Ascending aorta (tissue), 2 donors: Measurements from ENCODE around the gene IRF2. TPM values are rescaled to one million over a fixed set of nuclear protein-coding genes. Genes with fewer than 3 reads are reported as not detected.

Source experiments
- DNase-seq, 2 donors: peaks; one replicate each; pipeline ENCODE4 v3.0.0-alpha.2; 2019; ENCODE audit warnings: low spot score in 2 of 2
- H3K27ac ChIP-seq, 2 donors: fragments of 200-600 bp; sonication (generic); one replicate each; pipeline ENCODE4 v1.5.1; 2016 to 2017; ENCODE audit warnings: mild to moderate bottlenecking in 1 of 2
- H3K27me3 ChIP-seq: fragments of 200-600 bp; sonication (generic); one replicate; pipeline ENCODE4 v1.5.1; 2017
- H3K36me3 ChIP-seq, 2 donors: fragments of 200-600 bp; sonication (generic); one replicate each; pipeline ENCODE4 v1.5.1; 2016
- H3K4me1 ChIP-seq, 2 donors: fragments of 200-600 bp; sonication (generic); one replicate each; pipeline ENCODE4 v1.5.1; 2016 to 2017; ENCODE audit warnings: mild to moderate bottlenecking in 1 of 2
- H3K4me3 ChIP-seq, 2 donors: fragments of 200-600 bp; sonication (generic); one replicate each; pipeline ENCODE4 v1.5.1; 2016 to 2017; ENCODE audit warnings: mild to moderate bottlenecking in 1 of 2
- H3K9me3 ChIP-seq, 2 donors: fragments of 200-600 bp; sonication (generic); one replicate each; pipeline ENCODE4 v1.5.1; 2016
- intact Hi-C: fragments of 100-400 bp; cut with DNase I; formaldehyde crosslinking; loops from one replicate; pipeline ENCODE4 v1.15.1; 2023
- total RNA-seq: library from RNA; depleted of rRNA; stranded (reverse); fragments of >200 nt; gene quantifications from one replicate; pipeline ENCODE4 v1.1.0, GENCODE V29; 2016
- TF ChIP-seq, protein P1 (sequence below), 3 experiments: fragments of 200-600 bp in 2 of 3; fragments of 450-650 bp in 1 of 3; sonication (generic) in 2 of 3; IDR thresholded peaks; one replicate each; pipeline ENCODE4 v1.5.1; 2016 to 2019; ENCODE audit warnings: antibody characterized with exemption in 3 of 3, mild to moderate bottlenecking in 1 of 3, moderate library complexity in 1 of 3

The IRF2 gene
- total RNA-seq, 1 donor from 2014 or later = 39.6 TPM

GRCh38 chr4:184439856-184440594 is 34.3 kb downstream of the IRF2 start:
- TF ChIP-seq, protein P1, sequence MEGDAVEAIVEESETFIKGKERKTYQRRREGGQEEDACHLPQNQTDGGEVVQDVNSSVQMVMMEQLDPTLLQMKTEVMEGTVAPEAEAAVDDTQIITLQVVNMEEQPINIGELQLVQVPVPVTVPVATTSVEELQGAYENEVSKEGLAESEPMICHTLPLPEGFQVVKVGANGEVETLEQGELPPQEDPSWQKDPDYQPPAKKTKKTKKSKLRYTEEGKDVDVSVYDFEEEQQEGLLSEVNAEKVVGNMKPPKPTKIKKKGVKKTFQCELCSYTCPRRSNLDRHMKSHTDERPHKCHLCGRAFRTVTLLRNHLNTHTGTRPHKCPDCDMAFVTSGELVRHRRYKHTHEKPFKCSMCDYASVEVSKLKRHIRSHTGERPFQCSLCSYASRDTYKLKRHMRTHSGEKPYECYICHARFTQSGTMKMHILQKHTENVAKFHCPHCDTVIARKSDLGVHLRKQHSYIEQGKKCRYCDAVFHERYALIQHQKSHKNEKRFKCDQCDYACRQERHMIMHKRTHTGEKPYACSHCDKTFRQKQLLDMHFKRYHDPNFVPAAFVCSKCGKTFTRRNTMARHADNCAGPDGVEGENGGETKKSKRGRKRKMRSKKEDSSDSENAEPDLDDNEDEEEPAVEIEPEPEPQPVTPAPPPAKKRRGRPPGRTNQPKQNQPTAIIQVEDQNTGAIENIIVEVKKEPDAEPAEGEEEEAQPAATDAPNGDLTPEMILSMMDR (IDR thresholded peaks at IDR 0.05) = no peak
- Histone ChIP-seq H3K4me1 (peaks cover 0 to 22% of the 10 kb centered on the region in 2 donors), H3K9me3 (no peaks in the 10 kb centered on the region), H3K27ac (no peak overlapping the region), H3K27me3 (no peaks in the 10 kb centered on the region), H3K36me3 (no peaks in the 10 kb centered on the region), H3K4me3 (no peak overlapping the region)
- intact Hi-C loops = no loop called here
- no peak for DNase-seq

- TF ChIP-seq, protein P1 (IDR thresholded peaks at IDR 0.05) = no peak
- Histone ChIP-seq H3K4me1 (peaks cover 0 to 21% of the 10 kb centered on the region in 2 donors), H3K27ac (no peak overlapping the region)
Measured at GRCh38 chr4:184439386-184439785, 35.0 kb downstream of the IRF2 start.

GRCh38 chr4:184438375-184438774 is 36.0 kb downstream of the IRF2 start:
- TF ChIP-seq, protein P1 (IDR thresholded peaks at IDR 0.05) = no peak
- H3K4me3 ChIP-seq = no peak overlapping the region
- DNase-seq = no peak
- H3K4me1 ChIP-seq = peaks cover 0 to 21% of the 10 kb centered on the region in 2 donors
- no peaks in the 10 kb centered on the region for H3K36me3 ChIP-seq
- intact Hi-C loops = no loop called here
- no peaks in the 10 kb centered on the region for H3K27me3 ChIP-seq
- no peak overlapping the region for H3K27ac ChIP-seq
- no peaks in the 10 kb centered on the region for H3K9me3 ChIP-seq

More at GRCh38 chr4:184439386-184439785, 35.0 kb downstream of the IRF2 start:
- H3K27me3 ChIP-seq = no peaks in the 10 kb centered on the region
- intact Hi-C loops = no loop called here
- H3K4me3 ChIP-seq = no peak overlapping the region
- no peaks in the 10 kb centered on the region for H3K9me3 ChIP-seq
- no peak for DNase-seq
- no peaks in the 10 kb centered on the region for H3K36me3 ChIP-seq

- no peaks in the 10 kb centered on the region for H3K9me3 ChIP-seq
- TF ChIP-seq, protein P1 (IDR thresholded peaks at IDR 0.05) = no peak
- H3K36me3 ChIP-seq = peaks cover 0 to 5% of the 10 kb centered on the region in 2 donors
- no peak overlapping the region for H3K27ac ChIP-seq
- no peaks in the 10 kb centered on the region for H3K27me3 ChIP-seq
- H3K4me1 ChIP-seq = peaks cover 0 to 17% of the 10 kb centered on the region in 2 donors
- H3K4me3 ChIP-seq = no peak overlapping the region
- no peak for DNase-seq
- intact Hi-C loops = no loop called here
Measured at GRCh38 chr4:184437565-184438265, 36.6 kb downstream of the IRF2 start.

DNA sequence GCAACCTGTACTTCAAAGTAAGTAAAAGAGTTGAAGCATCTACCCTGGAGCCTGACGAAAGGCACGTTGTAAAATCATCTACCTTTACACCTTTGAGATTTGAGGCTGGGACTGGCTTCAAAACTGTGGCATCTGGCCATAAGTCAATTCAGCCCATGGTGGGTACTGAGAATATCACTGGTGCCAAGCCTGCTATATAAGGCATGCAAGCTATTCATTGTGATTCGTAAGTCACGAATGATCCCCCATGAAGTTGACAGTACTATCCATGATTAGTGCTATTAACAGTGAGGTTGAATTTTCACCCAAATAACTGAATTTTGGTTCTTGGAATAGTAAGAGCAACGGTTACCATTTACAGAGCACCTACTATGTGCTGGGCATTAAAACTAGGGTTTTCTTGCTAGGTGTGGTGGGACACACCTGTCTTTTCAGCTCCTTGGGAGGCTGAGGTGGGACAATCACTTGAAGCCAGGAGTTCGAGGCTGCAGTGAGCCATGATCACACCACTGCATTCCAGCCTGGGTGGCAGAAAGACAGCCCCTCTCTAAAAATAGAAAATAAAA is 39.8 kb downstream of the IRF2 start:
- Histone ChIP-seq H3K36me3 (peaks cover 0 to 6% of the 10 kb centered on the region in 2 donors), H3K4me3 (no peak overlapping the region), H3K27me3 (no peaks in the 10 kb centered on the region), H3K4me1 (peaks cover 0 to 6% of the 10 kb centered on the region in 2 donors), H3K9me3 (no peaks in the 10 kb centered on the region), H3K27ac (no peak overlapping the region)
- intact Hi-C loops = no loop called here
- no peak for DNase-seq
- TF ChIP-seq, protein P1 (IDR thresholded peaks at IDR 0.05) = no peak
